ENCODE data around the gene LRCOL1.

LRCOL1 gene

DNA sequence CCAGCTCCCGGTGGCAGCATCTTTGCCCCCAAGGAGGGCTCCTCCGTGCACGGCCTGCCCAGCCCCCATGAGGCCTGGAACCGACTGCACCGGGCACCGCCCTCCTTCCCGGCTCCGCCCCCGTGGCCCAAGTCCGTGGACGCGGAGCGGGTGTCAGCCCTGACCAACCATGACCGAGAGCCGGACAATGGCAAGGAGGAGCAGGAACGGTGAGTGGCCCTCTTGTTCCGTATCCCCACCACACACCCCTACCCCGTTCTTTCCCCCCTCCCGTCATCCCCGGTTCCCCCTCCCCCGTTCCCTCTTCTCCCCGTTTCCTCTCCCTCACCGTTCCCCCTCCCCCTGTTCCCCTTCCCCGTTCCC is 28.3 kb downstream of the LRCOL1 start:
- no peak overlapping the region for H3K4me3 ChIP-seq (ENCODE audit: low read depth, low read length, poor library complexity, severe bottlenecking)

DNA sequence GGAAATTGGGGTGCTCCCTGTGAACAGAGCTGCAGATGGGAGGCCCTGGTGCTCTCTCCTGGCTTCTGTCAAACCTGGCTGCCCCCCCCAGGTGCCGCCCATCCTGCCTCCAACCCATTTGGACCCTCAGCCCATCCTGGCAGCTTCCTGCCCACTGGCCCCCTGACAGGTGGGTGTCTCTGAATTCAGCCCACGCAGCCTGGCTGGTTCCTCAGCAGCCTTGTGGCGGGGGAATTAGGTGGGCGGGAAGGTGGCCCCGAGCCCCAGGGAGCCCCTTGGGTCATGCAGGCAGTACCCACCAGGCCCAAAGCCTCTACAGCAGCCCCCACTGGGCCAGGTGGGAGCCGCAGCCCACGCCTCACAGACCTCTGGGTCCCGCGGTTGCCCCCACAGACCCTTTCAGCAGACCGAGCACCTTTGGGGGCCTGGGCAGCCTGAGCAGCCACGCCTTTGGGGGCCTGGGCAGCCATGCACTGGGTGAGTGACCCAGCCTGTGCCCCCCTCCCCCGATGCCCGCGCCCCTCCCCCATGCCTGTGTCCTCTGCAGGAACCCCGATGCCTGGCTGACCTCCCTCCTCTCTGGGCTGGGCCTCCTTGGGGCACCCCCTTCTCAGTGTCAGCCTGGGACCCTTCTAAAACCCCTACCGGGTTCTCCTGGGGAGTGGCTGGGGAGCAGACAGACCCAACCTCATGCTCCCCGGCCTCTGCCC is 28.9 kb downstream of the LRCOL1 start:
- no peaks in the 10 kb centered on the region for H3K4me1 ChIP-seq (ENCODE audit: insufficient read depth, low read length, severe bottlenecking)
- H4K20me1 ChIP-seq (ENCODE audit: insufficient read depth, low read length) = no peaks in the 10 kb centered on the region
- H3K79me2 ChIP-seq (ENCODE audit: insufficient read depth, low read length) = no peaks in the 10 kb centered on the region
- no peaks in the 10 kb centered on the region for H3F3A ChIP-seq (ENCODE audit: insufficient read depth, low read length)
- H3K4me3 ChIP-seq (ENCODE audit: low read depth, low read length, poor library complexity, severe bottlenecking) = no peak overlapping the region
- no peak overlapping the region for H3K4me2 ChIP-seq (ENCODE audit: low read length)
- H2AFZ ChIP-seq (ENCODE audit: low read length) = no peak overlapping the region
- no peak for TF ChIP-seq EZH2 (IDR thresholded peaks at IDR 0.05; ENCODE audit: borderline replicate concordance, low read length)
- TF ChIP-seq, protein P1, sequence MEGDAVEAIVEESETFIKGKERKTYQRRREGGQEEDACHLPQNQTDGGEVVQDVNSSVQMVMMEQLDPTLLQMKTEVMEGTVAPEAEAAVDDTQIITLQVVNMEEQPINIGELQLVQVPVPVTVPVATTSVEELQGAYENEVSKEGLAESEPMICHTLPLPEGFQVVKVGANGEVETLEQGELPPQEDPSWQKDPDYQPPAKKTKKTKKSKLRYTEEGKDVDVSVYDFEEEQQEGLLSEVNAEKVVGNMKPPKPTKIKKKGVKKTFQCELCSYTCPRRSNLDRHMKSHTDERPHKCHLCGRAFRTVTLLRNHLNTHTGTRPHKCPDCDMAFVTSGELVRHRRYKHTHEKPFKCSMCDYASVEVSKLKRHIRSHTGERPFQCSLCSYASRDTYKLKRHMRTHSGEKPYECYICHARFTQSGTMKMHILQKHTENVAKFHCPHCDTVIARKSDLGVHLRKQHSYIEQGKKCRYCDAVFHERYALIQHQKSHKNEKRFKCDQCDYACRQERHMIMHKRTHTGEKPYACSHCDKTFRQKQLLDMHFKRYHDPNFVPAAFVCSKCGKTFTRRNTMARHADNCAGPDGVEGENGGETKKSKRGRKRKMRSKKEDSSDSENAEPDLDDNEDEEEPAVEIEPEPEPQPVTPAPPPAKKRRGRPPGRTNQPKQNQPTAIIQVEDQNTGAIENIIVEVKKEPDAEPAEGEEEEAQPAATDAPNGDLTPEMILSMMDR (IDR thresholded peaks at IDR 0.05; ENCODE audit: low read length) = no peak
- no peak overlapping the region for H3K27ac ChIP-seq (ENCODE audit: low read depth, low read length, poor library complexity, severe bottlenecking)
- H3K9me2 ChIP-seq (ENCODE audit: low read depth, low read length) = no peaks in the 10 kb centered on the region
- H3K9ac ChIP-seq (ENCODE audit: low read length) = no peak overlapping the region
- no peaks in the 10 kb centered on the region for H3K27me3 ChIP-seq (ENCODE audit: insufficient read depth, low read length)
- no peaks in the 10 kb centered on the region for H3K36me3 ChIP-seq (ENCODE audit: insufficient read depth, low read length)
- H3K9me3 ChIP-seq (ENCODE audit: low read length) = no peaks in the 10 kb centered on the region

More for the DNA sequence above, 28.3 kb downstream of the LRCOL1 start:
- no peaks in the 10 kb centered on the region for H3K9me3 ChIP-seq (ENCODE audit: low read length)
- H3K79me2 ChIP-seq (ENCODE audit: insufficient read depth, low read length) = no peaks in the 10 kb centered on the region
- H3K27me3 ChIP-seq (ENCODE audit: insufficient read depth, low read length) = no peaks in the 10 kb centered on the region
- no peak overlapping the region for H3K9ac ChIP-seq (ENCODE audit: low read length)
- H3K9me2 ChIP-seq (ENCODE audit: low read depth, low read length) = no peaks in the 10 kb centered on the region
- TF ChIP-seq, protein P1 (IDR thresholded peaks at IDR 0.05; ENCODE audit: low read length) = no peak
- TF ChIP-seq EZH2 (IDR thresholded peaks at IDR 0.05; ENCODE audit: borderline replicate concordance, low read length) = no peak
- H3K36me3 ChIP-seq (ENCODE audit: insufficient read depth, low read length) = no peaks in the 10 kb centered on the region
- no peak overlapping the region for H3K4me2 ChIP-seq (ENCODE audit: low read length)
- no peak overlapping the region for H3K27ac ChIP-seq (ENCODE audit: low read depth, low read length, poor library complexity, severe bottlenecking)
- no peaks in the 10 kb centered on the region for H3K4me1 ChIP-seq (ENCODE audit: insufficient read depth, low read length, severe bottlenecking)
- no peak overlapping the region for H2AFZ ChIP-seq (ENCODE audit: low read length)
- H4K20me1 ChIP-seq (ENCODE audit: insufficient read depth, low read length) = no peaks in the 10 kb centered on the region
- no peaks in the 10 kb centered on the region for H3F3A ChIP-seq (ENCODE audit: insufficient read depth, low read length)

DNA sequence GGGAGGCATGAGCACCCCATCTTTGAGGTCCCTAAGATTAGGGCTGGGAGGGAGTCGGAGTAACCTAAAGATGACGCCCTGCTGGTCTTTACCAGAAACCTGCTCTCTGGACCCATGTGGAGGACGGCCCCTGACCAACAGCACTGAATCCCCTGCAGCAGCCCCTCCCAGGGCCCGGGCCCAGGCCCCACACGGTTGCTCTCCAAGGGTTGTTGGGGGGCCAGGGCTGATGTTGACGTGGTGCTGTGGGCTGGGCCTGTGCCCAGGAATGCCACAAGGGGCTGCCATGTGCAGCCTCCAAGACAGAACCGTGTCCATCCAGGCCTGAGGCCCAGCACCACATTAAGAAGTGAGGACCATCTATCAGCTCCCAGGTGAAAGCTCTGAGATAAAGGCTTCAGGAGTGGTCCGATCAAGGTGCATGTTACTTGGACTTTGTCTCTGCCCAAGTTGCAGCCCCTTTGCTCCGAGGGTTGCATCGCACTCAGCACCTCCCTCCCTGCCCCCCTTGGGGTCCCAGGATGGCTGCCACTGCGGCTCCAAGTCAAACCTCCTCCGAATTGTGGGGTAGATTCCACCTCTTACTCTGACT is 29.6 kb downstream of the LRCOL1 start:
- no peaks in the 10 kb centered on the region for H3F3A ChIP-seq (ENCODE audit: insufficient read depth, low read length)
- no peak overlapping the region for H3K4me2 ChIP-seq (ENCODE audit: low read length)
- no peaks in the 10 kb centered on the region for H4K20me1 ChIP-seq (ENCODE audit: insufficient read depth, low read length)
- no peak overlapping the region for H2AFZ ChIP-seq (ENCODE audit: low read length)
- H3K27ac ChIP-seq (ENCODE audit: low read depth, low read length, poor library complexity, severe bottlenecking) = no peak overlapping the region
- H3K27me3 ChIP-seq (ENCODE audit: insufficient read depth, low read length) = no peaks in the 10 kb centered on the region
- H3K9me3 ChIP-seq (ENCODE audit: low read length) = no peaks in the 10 kb centered on the region
- no peak overlapping the region for H3K9ac ChIP-seq (ENCODE audit: low read length)
- no peaks in the 10 kb centered on the region for H3K4me1 ChIP-seq (ENCODE audit: insufficient read depth, low read length, severe bottlenecking)
- no peaks in the 10 kb centered on the region for H3K9me2 ChIP-seq (ENCODE audit: low read depth, low read length)
- no peaks in the 10 kb centered on the region for H3K36me3 ChIP-seq (ENCODE audit: insufficient read depth, low read length)
- H3K79me2 ChIP-seq (ENCODE audit: insufficient read depth, low read length) = no peaks in the 10 kb centered on the region
- no peak overlapping the region for H3K4me3 ChIP-seq (ENCODE audit: low read depth, low read length, poor library complexity, severe bottlenecking)
- TF ChIP-seq, protein P1 (IDR thresholded peaks at IDR 0.05; ENCODE audit: low read length) = no peak
- TF ChIP-seq EZH2 (IDR thresholded peaks at IDR 0.05; ENCODE audit: borderline replicate concordance, low read length) = no peak
